ENCODE measurements around the gene USP4.
A peak's percentile ranks its signal among the peaks of the same experiment; 100 is the strongest.

USP4 gene, protein sequence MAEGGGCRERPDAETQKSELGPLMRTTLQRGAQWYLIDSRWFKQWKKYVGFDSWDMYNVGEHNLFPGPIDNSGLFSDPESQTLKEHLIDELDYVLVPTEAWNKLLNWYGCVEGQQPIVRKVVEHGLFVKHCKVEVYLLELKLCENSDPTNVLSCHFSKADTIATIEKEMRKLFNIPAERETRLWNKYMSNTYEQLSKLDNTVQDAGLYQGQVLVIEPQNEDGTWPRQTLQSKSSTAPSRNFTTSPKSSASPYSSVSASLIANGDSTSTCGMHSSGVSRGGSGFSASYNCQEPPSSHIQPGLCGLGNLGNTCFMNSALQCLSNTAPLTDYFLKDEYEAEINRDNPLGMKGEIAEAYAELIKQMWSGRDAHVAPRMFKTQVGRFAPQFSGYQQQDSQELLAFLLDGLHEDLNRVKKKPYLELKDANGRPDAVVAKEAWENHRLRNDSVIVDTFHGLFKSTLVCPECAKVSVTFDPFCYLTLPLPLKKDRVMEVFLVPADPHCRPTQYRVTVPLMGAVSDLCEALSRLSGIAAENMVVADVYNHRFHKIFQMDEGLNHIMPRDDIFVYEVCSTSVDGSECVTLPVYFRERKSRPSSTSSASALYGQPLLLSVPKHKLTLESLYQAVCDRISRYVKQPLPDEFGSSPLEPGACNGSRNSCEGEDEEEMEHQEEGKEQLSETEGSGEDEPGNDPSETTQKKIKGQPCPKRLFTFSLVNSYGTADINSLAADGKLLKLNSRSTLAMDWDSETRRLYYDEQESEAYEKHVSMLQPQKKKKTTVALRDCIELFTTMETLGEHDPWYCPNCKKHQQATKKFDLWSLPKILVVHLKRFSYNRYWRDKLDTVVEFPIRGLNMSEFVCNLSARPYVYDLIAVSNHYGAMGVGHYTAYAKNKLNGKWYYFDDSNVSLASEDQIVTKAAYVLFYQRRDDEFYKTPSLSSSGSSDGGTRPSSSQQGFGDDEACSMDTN

DNA sequence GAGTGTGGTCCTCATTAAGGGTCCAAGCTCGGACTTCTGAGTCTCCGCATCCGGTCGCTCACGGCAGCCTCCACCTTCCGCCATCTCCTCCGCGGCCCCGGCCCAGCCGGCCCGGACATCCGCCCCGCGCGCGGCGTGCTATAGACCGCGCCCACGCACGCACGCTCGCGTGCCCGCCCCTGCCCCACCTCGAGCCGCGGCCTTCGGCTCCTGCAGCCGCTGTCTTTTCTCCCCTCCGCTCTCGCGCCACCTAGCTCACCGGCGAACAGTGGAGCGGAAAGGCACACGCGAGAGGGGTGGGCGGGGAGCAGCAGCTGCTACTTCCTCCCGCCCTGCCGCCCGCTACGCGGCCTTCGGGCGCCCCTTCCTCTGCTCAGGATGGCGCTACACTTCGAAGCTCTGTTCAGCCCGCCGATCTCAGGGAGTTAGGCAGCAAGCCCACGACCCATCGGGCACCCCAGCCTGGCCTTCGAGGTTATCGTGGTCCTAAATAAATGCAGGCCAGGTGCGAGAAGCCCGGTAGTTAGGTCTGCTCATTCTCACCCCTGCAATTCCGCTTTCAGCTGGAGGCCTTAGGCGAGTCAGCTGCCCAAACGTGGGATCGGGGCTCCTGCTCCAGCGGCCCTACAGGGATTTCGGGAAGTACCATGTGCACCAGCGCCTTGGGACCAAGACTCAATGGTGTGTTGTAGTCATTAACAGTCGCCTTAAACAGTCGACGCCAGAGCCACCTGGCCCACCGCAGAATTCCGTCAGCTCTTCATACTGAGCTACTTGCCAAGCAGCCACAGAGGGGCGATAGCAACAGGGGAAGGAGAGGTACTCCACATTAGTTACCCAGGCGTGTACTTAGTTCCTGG, at the start of gene USP4:
TSS of gene USP4 (minus strand) at position 113 of the 860 bp plus-strand sequence. CDS start at position 84, 29 bp downstream.
- Histone ChIP-seq H3K4me2 (ENCODE audit: low read length) (peak within 1 kb of the TSS; percentile 97), H4K20me1 (ENCODE audit: control insufficient read depth, insufficient read depth, low read depth, low read length) (no peaks in the 10 kb centered on the region), H3K9me3 (ENCODE audit: control insufficient read depth, insufficient read depth, low read length) (no peaks in the 10 kb centered on the region), H3K27me3 (ENCODE audit: control insufficient read depth, low read length) (no peaks in the 10 kb centered on the region), H3K4me1 (ENCODE audit: control insufficient read depth, low read length) (peaks cover 60% of the 10 kb centered on the region), H3F3A (ENCODE audit: control insufficient read depth, insufficient read depth) (peaks cover 34% of the 10 kb centered on the region), H3K79me2 (ENCODE audit: control insufficient read depth, low read length) (peaks cover 51% of the 10 kb centered on the region), H3K9me2 (replicated peaks; ENCODE audit: control insufficient read depth, low read length) (no peaks in the 10 kb centered on the region), H3K36me3 (ENCODE audit: control insufficient read depth, low read length) (peaks cover 24% of the 10 kb centered on the region), H3K27ac (ENCODE audit: low read depth, low read length) (peak within 1 kb of the TSS; percentile 96), H3K4me3 (ENCODE audit: low read length) (peak within 1 kb of the TSS; percentile 98)
- TF ChIP-seq EZH2phosphoT487 (IDR thresholded peaks at IDR 0.05; ENCODE audit: borderline replicate concordance, low read length): no peak
- TF ChIP-seq, protein P1, sequence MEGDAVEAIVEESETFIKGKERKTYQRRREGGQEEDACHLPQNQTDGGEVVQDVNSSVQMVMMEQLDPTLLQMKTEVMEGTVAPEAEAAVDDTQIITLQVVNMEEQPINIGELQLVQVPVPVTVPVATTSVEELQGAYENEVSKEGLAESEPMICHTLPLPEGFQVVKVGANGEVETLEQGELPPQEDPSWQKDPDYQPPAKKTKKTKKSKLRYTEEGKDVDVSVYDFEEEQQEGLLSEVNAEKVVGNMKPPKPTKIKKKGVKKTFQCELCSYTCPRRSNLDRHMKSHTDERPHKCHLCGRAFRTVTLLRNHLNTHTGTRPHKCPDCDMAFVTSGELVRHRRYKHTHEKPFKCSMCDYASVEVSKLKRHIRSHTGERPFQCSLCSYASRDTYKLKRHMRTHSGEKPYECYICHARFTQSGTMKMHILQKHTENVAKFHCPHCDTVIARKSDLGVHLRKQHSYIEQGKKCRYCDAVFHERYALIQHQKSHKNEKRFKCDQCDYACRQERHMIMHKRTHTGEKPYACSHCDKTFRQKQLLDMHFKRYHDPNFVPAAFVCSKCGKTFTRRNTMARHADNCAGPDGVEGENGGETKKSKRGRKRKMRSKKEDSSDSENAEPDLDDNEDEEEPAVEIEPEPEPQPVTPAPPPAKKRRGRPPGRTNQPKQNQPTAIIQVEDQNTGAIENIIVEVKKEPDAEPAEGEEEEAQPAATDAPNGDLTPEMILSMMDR (IDR thresholded peaks at IDR 0.05; ENCODE audit: low read depth, low read length, poor library complexity, severe bottlenecking): peak; percentile 72

DNA sequence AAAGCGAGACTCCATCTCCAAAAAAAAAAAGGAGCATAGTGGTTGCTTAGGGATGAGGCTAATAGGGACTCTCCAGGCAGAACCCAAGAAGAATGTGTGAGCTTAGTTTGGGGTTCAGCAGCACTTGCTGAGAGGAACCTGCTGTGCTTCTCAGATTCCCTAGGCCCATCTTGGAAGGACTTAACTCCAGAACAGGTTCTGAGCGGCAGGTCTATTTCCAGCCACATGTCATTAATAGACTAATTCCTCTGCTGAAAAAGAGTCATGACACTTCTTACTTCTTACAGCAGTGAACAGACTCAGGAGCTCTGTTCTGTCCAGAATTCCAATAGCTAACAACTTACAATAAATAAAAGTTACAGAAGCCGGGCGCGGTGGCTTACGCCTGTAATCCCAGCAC, 49.4 kb upstream of the USP4 start:
- Histone ChIP-seq H3K9me3 (ENCODE audit: control insufficient read depth, insufficient read depth, low read length) (no peaks in the 10 kb centered on the region), H4K20me1 (ENCODE audit: control insufficient read depth, insufficient read depth, low read depth, low read length) (peaks cover 23% of the 10 kb centered on the region), H3K79me2 (ENCODE audit: control insufficient read depth, low read length) (peaks cover 99% of the 10 kb centered on the region), H3K4me3 (ENCODE audit: low read length) (no peak overlapping the region), H3K27ac (ENCODE audit: low read depth, low read length) (no peak overlapping the region), H3K9me2 (replicated peaks; ENCODE audit: control insufficient read depth, low read length) (no peaks in the 10 kb centered on the region), H3K4me1 (ENCODE audit: control insufficient read depth, low read length) (peaks cover 44% of the 10 kb centered on the region), H3K27me3 (ENCODE audit: control insufficient read depth, low read length) (no peaks in the 10 kb centered on the region), H3K4me2 (ENCODE audit: low read length) (no peak overlapping the region), H3F3A (ENCODE audit: control insufficient read depth, insufficient read depth) (no peaks in the 10 kb centered on the region), H3K36me3 (ENCODE audit: control insufficient read depth, low read length) (peaks cover 38% of the 10 kb centered on the region)
- TF ChIP-seq, protein P1 (IDR thresholded peaks at IDR 0.05; ENCODE audit: low read depth, low read length, poor library complexity, severe bottlenecking): no peak
- no peak for TF ChIP-seq EZH2phosphoT487 (IDR thresholded peaks at IDR 0.05; ENCODE audit: borderline replicate concordance, low read length)

DNA sequence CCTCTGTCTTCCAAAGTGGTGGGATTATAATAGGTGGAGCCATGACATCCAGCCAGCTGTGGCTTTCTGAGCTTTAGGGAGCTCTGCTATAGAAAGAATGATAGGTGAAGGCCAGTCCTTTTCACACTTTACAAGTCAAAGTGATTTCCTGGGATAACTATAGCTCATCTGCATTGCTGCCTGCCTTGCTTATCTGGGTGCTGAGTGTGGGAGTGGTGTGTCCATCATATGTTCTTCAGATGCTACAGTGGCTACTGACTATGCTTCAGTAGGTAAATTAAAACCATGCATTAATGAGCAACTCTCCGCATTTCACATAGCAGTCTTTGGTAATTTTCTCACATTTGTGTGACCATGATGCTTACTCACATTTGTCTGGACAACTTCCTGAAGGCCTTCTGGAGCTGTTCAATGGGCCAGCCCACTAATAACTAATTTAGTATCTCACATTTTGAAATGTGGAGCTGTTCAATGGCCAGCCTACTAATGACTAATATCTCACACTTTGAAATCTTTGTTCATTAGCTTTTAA, 48.5 kb upstream of the USP4 start:
- Histone ChIP-seq H4K20me1 (ENCODE audit: control insufficient read depth, insufficient read depth, low read depth, low read length) (peaks cover 29% of the 10 kb centered on the region), H3K27ac (ENCODE audit: low read depth, low read length) (no peak overlapping the region), H3K36me3 (ENCODE audit: control insufficient read depth, low read length) (peaks cover 35% of the 10 kb centered on the region)

More for the DNA sequence above, 48.5 kb upstream of the USP4 start:
- no peaks in the 10 kb centered on the region for H3K27me3 ChIP-seq (ENCODE audit: control insufficient read depth, low read length)
- H3K4me1 ChIP-seq (ENCODE audit: control insufficient read depth, low read length): peaks cover 44% of the 10 kb centered on the region
- TF ChIP-seq, protein P1 (IDR thresholded peaks at IDR 0.05; ENCODE audit: low read depth, low read length, poor library complexity, severe bottlenecking): no peak
- no peak for TF ChIP-seq EZH2phosphoT487 (IDR thresholded peaks at IDR 0.05; ENCODE audit: borderline replicate concordance, low read length)
- no peaks in the 10 kb centered on the region for H3F3A ChIP-seq (ENCODE audit: control insufficient read depth, insufficient read depth)
- no peak overlapping the region for H3K4me2 ChIP-seq (ENCODE audit: low read length)
- no peaks in the 10 kb centered on the region for H3K9me2 ChIP-seq (replicated peaks; ENCODE audit: control insufficient read depth, low read length)
- H3K79me2 ChIP-seq (ENCODE audit: control insufficient read depth, low read length): peaks cover 99% of the 10 kb centered on the region
- H3K9me3 ChIP-seq (ENCODE audit: control insufficient read depth, insufficient read depth, low read length): no peaks in the 10 kb centered on the region
- H3K4me3 ChIP-seq (ENCODE audit: low read length): no peak overlapping the region
